Kidney (tissue), 14 donors: ENCODE data around the gene TMEM205. TPM values are rescaled to one million over a fixed set of nuclear protein-coding genes. Genes with fewer than 3 reads are reported as not detected.

Experiments
- DNase-seq, 5 donors: peaks; one replicate each; pipeline ENCODE4 v3.0.0-alpha.2; 2013 to 2020
- FAIRE-seq: peaks from 2 replicates; lab custom pipeline; 2012; peaks lifted over from hg19 to GRCh38; lab: Jason Lieb, UNC
- H3K27ac ChIP-seq, 2 donors: one replicate each; pipeline ENCODE4 v1.7.0; 2013; ENCODE audit warnings: low read depth in 2 of 2, low read length in 2 of 2, inconsistent platforms in 1 of 2
- H3K27me3 ChIP-seq: one replicate; pipeline ENCODE4 v1.7.1; 2013; ENCODE audit warnings: low read length, inconsistent platforms; ENCODE audit not compliant: control insufficient read depth, insufficient read depth
- H3K36me3 ChIP-seq, 3 donors: one replicate each; pipeline versions ENCODE4 v1.7.0 to v1.7.1; 2013; ENCODE audit warnings: low read length in 3 of 3, control low read depth in 1 of 3, inconsistent platforms in 1 of 3; ENCODE audit not compliant: insufficient read depth in 3 of 3, control insufficient read depth in 2 of 3
- H3K4me1 ChIP-seq, 3 donors: one replicate each; pipeline versions ENCODE4 v1.7.0 to v1.7.1; 2013; ENCODE audit warnings: low read length in 3 of 3, inconsistent platforms in 1 of 3, low read depth in 1 of 3; ENCODE audit not compliant: control insufficient read depth in 2 of 3, insufficient read depth in 2 of 3
- H3K4me3 ChIP-seq, 3 donors: one replicate each; pipeline versions ENCODE4 v1.7.0 to v1.8.1; 2013; ENCODE audit warnings: low read length in 3 of 3, control low read depth in 1 of 3, inconsistent platforms in 1 of 3
- H3K9ac ChIP-seq, 3 donors: one replicate each; pipeline versions ENCODE4 v1.7.0 to v1.7.1; 2013; ENCODE audit warnings: low read length in 3 of 3, control low read depth in 1 of 3, inconsistent platforms in 1 of 3
- H3K9me3 ChIP-seq, 3 donors: one replicate each; pipeline versions ENCODE4 v1.7.0 to v1.7.1; 2013; ENCODE audit warnings: low read length in 3 of 3, control low read depth in 1 of 3, inconsistent platforms in 1 of 3; ENCODE audit not compliant: control insufficient read depth in 2 of 3, insufficient read depth in 1 of 3
- intact Hi-C: fragments of 100-400 bp; cut with DNase I; formaldehyde crosslinking; loops from one replicate; pipeline ENCODE4 v1.11.1; 2022
- polyA plus RNA-seq: library from polyadenylated mRNA; stranded (reverse); fragments of 350-450 nt; fragmentation: Illumina TruSeq; extraction: RNeasy Lipid Tissue Mini Kit (QIAGEN cat#74804); gene quantifications from one replicate; pipeline ENCODE4 v1.2.3, GENCODE V29; 2014; ENCODE audit warnings: low read depth, low replicate concordance; ENCODE audit not compliant: insufficient read depth
- total RNA-seq: library from RNA; stranded (reverse); fragmentation: NEBNext Ultra II Directional; extraction: Animal tissue kit (Norgen Biotek cat#: 25700); gene quantifications from one replicate; pipeline ENCODE4 v1.2.1, GENCODE V29; 2021
- TF ChIP-seq, protein P1 (sequence below): IDR thresholded peaks from 3 replicates; pipeline ENCODE4 v1.5.1; 2012; ENCODE audit warnings: mild to moderate bottlenecking, moderate library complexity, borderline replicate concordance; ENCODE audit not compliant: insufficient read depth; ENCODE audit errors: extremely low read depth
- donor health status: control.
- donor health status: control.
- donor health status: control.
- donor health status: control.
- donor health status: control.
- donor health status: DM: yes; HTN: yes; CAD: no.
- donor health status: Normal renal cell carcinoma (clear cell type).

Gene TMEM205
- total and polyA plus RNA-seq, 2 donors from 2014 or later: 150 to 417 TPM

- Histone ChIP-seq H3K4me3 (peak overlapping the region; percentile 61 to 85 (median 69)), H3K27ac (peak overlapping the region in 1 of 2 donors; percentile 98), H3K9me3 (no peaks in the 10 kb centered on the region), H3K36me3 (no peaks in the 10 kb centered on the region), H3K4me1 (peaks cover 0 to 23% (median 0%) of the 10 kb centered on the region in 3 donors), H3K27me3 (no peaks in the 10 kb centered on the region), H3K9ac (peak overlapping the region; percentile 2 to 43 (median 8))
- peak in 1 of 5 donors; percentile 59 for DNase-seq
- no peak for FAIRE-seq
- intact Hi-C loops: no loop called here
- TF ChIP-seq, protein P1, sequence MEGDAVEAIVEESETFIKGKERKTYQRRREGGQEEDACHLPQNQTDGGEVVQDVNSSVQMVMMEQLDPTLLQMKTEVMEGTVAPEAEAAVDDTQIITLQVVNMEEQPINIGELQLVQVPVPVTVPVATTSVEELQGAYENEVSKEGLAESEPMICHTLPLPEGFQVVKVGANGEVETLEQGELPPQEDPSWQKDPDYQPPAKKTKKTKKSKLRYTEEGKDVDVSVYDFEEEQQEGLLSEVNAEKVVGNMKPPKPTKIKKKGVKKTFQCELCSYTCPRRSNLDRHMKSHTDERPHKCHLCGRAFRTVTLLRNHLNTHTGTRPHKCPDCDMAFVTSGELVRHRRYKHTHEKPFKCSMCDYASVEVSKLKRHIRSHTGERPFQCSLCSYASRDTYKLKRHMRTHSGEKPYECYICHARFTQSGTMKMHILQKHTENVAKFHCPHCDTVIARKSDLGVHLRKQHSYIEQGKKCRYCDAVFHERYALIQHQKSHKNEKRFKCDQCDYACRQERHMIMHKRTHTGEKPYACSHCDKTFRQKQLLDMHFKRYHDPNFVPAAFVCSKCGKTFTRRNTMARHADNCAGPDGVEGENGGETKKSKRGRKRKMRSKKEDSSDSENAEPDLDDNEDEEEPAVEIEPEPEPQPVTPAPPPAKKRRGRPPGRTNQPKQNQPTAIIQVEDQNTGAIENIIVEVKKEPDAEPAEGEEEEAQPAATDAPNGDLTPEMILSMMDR: no peak
Observed at GRCh38 chr19:11373885-11374432, 27.9 kb upstream of the TMEM205 start.

GRCh38 chr19:11373166-11373884, 27.3 kb upstream of the TMEM205 start:
- FAIRE-seq (no peak), DNase-seq (peak in 4 of 5 donors; percentile 71 to 81 (median 77))
- intact Hi-C loops: no loop called here
- Histone ChIP-seq H3K4me3 (no peak overlapping the region), H3K36me3 (no peaks in the 10 kb centered on the region), H3K9ac (no peak overlapping the region), H3K27ac (no peak overlapping the region), H3K4me1 (peaks cover 0 to 23% (median 0%) of the 10 kb centered on the region in 3 donors), H3K9me3 (no peaks in the 10 kb centered on the region), H3K27me3 (no peaks in the 10 kb centered on the region)
- TF ChIP-seq, protein P1: no peak

GRCh38 chr19:11370744-11371143, 24.7 kb upstream of the TMEM205 start:
- no peak for DNase-seq
- Histone ChIP-seq H3K9ac (no peak overlapping the region), H3K27me3 (no peaks in the 10 kb centered on the region), H3K36me3 (no peaks in the 10 kb centered on the region), H3K9me3 (no peaks in the 10 kb centered on the region), H3K4me3 (no peak overlapping the region), H3K4me1 (peaks cover 0 to 12% (median 0%) of the 10 kb centered on the region in 3 donors), H3K27ac (no peak overlapping the region)
- no peak for FAIRE-seq
- intact Hi-C loops: no loop called here
- TF ChIP-seq, protein P1: no peak
